T-helper 2 cell treated with Interferon-gamma antibody and Interleukin-4, amounts not matched to agents 100 ng/mL and 5 ng/mL, for 36 hours (primary cell): ENCODE data around the gene GRIPAP1. TPM values are rescaled to one million over a fixed set of nuclear protein-coding genes. Genes with fewer than 3 reads are reported as not detected.

Experiments
- intact Hi-C: fragments of 100-400 bp; cut with micrococcal nuclease; formaldehyde crosslinking; loops from one replicate; pipeline ENCODE4 v1.15.1; 2023
- total RNA-seq: library from RNA; stranded (reverse); gene quantifications from 2 replicates; pipeline ENCODE4 v1.2.3, GENCODE V29; 2022

Gene GRIPAP1, protein sequence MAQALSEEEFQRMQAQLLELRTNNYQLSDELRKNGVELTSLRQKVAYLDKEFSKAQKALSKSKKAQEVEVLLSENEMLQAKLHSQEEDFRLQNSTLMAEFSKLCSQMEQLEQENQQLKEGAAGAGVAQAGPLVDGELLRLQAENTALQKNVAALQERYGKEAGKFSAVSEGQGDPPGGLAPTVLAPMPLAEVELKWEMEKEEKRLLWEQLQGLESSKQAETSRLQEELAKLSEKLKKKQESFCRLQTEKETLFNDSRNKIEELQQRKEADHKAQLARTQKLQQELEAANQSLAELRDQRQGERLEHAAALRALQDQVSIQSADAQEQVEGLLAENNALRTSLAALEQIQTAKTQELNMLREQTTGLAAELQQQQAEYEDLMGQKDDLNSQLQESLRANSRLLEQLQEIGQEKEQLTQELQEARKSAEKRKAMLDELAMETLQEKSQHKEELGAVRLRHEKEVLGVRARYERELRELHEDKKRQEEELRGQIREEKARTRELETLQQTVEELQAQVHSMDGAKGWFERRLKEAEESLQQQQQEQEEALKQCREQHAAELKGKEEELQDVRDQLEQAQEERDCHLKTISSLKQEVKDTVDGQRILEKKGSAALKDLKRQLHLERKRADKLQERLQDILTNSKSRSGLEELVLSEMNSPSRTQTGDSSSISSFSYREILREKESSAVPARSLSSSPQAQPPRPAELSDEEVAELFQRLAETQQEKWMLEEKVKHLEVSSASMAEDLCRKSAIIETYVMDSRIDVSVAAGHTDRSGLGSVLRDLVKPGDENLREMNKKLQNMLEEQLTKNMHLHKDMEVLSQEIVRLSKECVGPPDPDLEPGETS
- 85.6 and 94.5 TPM in 2 replicates for total RNA-seq

DNA sequence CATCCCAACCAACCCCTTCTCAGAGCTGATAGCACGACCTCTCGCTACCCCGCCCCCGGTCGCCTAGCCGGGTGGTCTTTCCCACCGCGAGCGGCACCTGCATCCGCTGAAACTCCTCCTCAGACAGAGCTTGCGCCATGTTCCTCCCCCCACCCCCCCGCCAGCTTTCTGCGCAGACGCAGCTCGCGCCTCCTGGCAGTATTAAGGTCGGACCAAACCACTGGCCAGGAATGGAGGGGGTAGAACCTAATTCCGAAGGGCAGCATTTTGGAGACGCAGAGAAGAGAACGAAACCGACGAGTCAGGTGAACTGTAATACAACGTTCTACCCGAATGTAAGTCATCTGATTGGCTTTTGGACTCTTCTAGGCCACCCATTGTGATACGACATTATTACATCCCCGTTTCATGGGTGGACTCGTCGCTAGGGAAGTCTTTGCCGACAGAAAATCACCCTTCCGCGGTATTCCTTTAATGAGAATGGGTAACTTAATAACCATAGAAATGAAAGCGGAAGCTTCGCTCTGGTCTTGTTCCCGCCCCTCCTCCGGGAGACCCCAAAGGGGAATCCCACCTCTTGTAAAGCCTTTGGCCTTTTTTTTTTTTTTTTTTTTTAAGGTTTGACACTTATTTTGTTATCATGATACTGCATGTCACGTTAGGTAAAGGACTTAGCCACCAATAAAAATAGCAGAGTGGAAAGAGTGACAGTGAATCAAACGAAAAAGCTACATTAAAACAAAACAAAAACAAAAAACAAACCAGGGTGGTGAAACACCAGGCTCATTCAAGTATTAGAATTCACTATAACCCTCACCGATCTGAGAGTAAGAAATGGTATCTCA is at the start of gene GRIPAP1:
Gene GRIPAP1, minus strand, starts transcription at position 174 of the 845 bp plus-strand sequence. Its CDS starts 35 bp downstream, at position 139.
- intact Hi-C loops, result loop anchor here (1.0 to 5.0 kb wide), 3 partner anchors 41 to 85 kb away; partner anchors contain the start of genes PIM2 and TFE3

GRCh38 chrX:49043987-49044281 is 41.9 kb upstream of the GRIPAP1 start:
- intact Hi-C loops, result loop anchor here (1.0 to 5.0 kb wide), 10 partner anchors 31 to 447 kb away; partner anchors contain the start of genes GRIPAP1, PQBP1, PRAF2 and TIMM17B

GRCh38 chrX:49043220-49043986 is 41.3 kb upstream of the GRIPAP1 start, which contains the start of gene TFE3:
TFE3 (minus strand) TSS chrX:49043357; CDS start chrX:49043226, 131 bp downstream.
- intact Hi-C loops, result loop anchor here (1.0 to 5.0 kb wide), 10 partner anchors 31 to 446 kb away; partner anchors contain the start of genes GRIPAP1, PQBP1, PRAF2 and TIMM17B

DNA sequence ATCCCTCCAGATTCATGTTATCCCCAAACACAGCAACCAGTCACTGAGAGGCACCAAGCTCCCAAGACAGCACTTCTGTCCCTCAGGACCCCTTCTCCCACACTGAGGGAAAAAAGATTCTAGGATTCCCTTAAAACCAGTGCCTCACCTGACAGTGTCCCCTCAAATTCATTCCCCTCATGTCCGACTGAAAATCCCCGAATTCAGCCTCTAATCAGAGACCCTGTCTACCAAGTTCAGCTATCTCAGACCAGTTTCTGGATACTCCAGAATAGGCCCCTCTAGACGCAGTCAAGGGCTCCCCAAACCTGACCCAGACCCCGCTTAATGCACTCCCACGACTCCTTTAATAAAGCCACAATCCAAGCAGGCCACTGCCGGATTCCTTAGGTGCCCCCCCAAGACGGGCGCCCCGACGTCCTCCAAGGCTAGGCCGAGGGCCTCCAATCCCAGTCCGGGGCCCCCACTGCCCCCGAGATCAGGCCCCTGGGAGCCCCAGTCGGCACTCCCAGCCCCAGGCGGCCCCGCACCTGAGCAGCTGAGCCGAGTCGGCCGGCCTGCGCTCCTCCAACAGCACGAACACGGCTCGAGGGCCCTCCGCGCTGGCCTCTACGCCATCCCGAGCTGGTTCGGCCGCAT is 40.6 kb upstream of the GRIPAP1 start:
- intact Hi-C loops, result loop anchor here (1.0 to 5.0 kb wide), 10 partner anchors 32 to 445 kb away; partner anchors contain the start of genes GRIPAP1, PQBP1, PRAF2 and TIMM17B

GRCh38 chrX:49041744-49042580 is 39.9 kb upstream of the GRIPAP1 start:
- intact Hi-C loops, result loop anchor here (2.0 to 5.0 kb wide), 6 partner anchors 33 to 365 kb away; partner anchors contain the start of genes PQBP1, PRAF2 and TIMM17B

DNA sequence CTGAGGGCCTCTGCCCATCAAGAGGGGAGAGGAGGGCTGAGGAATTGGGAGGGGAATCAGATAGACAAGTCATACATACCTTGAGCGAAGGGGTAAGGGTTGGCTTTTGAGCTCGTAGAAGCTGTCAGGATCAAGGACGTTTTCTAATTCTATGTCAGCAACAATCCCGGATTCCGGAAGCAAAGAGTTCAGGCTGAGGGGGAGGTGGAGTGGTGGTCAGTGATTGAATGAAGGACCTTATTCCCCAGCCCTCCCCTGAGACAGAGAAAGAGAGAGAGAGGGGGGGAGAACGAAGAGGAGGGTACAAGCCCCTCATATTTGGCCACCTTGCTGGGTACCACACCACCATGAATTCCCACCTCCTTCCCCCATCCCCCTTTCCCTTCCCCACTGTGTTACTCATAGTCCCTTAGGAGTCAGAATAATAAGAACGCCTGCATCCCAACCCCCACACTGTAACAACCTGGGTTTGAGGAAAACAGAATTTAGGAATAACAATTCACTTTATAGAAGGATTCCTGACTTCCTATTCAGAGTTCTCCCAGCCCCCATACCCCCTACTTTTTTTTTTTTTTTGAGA is 38.4 kb upstream of the GRIPAP1 start:
- intact Hi-C loops, result loop anchor here (5.0 kb wide), 1 partner anchor 143 kb away; the partner anchor contains the start of genes PQBP1 and TIMM17B

- intact Hi-C loops, result loop anchor here (5.0 kb wide), 1 partner anchor 142 kb away; the partner anchor contains the start of genes PQBP1 and TIMM17B
Observed at GRCh38 chrX:49039598-49040375, 37.7 kb upstream of the GRIPAP1 start.

- intact Hi-C loops, result no loop called here
Observed at GRCh38 chrX:49037883-49038475, 35.9 kb upstream of the GRIPAP1 start.

- intact Hi-C loops, result no loop called here
Observed at GRCh38 chrX:49030283-49030682, 28.2 kb upstream of the GRIPAP1 start.

DNA sequence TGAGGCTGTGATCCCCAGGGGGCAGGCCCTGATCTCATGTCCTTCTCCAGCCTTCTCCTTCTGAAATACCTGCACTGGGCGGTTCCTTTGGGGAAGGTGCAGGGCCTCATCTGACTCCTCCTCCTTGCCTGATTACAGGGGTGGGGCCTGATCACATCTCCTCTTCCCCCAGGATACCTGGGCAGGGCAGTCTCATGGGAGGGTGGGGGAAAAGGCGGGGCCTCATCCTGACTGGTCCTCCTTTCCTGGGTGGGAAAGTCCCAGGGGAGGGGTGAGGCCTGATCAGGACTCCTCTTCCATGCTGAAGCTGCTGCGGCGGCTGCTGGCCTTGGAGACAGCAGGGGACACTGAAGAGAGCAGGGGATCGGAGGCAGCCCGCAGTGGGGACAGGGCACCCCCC is 27.8 kb upstream of the GRIPAP1 start:
- intact Hi-C loops, result no loop called here

DNA sequence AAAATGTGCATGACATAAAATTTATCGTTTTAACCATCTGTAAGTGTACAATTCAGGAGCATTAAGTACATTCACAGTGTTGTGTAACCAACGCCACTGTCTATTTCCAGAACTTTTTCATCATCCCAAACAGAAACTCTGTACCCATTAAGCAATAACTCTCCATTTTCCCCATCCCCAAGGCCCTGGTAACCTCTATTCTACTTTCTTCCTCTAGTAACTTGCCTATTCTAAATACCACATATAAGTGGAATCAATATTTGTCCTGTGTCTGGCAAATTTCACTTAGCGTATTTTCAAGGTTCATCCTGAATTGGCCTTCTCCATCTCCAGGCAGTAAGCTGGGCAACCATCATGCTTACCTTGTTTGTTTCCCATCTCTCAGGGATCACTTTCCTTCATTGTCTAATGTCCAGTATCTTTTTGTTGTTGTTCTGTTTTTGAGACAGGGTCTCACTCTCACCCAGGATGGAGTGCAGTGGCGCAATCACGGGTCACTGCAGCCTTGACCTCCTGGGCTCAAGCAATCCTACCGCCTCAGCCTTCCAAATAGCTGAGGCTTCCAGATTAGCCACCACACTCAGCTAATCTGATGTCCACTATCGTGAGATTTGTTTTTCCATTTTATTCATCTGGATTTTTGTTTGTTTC is 17.7 kb upstream of the GRIPAP1 start:
- intact Hi-C loops, result no loop called here

DNA sequence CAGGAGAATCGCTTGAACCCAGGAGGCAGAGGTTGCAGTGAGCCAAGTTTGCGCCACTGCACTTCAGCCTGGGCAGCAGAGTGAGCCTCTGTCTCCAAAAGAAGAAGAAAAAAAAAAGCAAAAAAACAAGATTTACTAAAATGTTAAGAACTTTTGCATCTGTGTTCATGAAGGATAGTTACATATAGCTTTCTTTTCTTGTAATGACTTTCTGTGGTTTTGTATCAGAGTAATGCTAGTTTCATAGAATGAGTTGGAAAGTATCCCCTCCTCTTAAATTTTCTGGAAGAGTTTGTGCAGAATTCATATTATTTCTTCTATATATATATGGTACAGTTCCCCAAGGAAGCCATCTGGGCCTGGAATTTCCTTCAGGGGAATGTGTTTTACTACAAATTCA is 17.0 kb upstream of the GRIPAP1 start:
- intact Hi-C loops, result no loop called here

- intact Hi-C loops, result loop anchor here (5.0 kb wide), 1 partner anchor 86 kb away; the partner anchor contains the start of gene PIM2
Observed at GRCh38 chrX:49003696-49004095, 1.6 kb upstream of the GRIPAP1 start.

DNA sequence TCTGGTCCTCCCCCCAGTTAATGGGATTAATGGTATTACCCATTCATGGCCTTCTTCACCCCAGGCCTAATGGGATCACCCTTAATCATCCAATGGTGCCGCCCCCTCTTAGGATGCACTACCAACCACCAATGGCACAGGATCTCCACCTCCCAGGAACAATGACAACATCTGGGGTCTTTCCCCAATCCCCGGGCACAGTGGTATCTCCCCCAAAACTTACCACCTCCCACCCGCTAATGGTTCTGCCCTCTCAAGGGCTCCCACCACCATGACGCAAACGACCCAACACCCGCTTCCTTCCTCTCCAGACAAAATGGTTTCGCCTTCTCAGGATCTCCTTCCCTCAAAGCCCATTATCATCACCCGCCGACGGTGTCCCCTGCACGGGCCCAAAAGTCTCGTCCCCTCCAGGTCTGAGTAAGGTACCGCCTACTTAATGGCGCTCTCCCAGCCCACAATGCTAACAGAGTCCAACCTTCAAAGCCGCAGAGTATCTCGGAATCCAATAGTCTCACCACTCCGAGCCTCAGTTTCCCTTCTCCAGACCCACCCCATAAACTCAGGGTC is 458 bp downstream of the GRIPAP1 start:
- intact Hi-C loops, result loop anchor here (1.0 to 5.0 kb wide), 3 partner anchors 42 to 84 kb away; partner anchors contain the start of genes PIM2 and TFE3

- intact Hi-C loops, result loop anchor here (5.0 kb wide), 1 partner anchor 83 kb away; the partner anchor contains the start of gene PIM2
Observed at GRCh38 chrX:49000636-49001035, 1.4 kb downstream of the GRIPAP1 start.

- intact Hi-C loops, result no loop called here
Observed at GRCh38 chrX:48999030-48999429, 3.0 kb downstream of the GRIPAP1 start.
